ENCODE results near the gene RNF227.

RNF227 gene

GRCh38 chr17:7922845-7923628 lies 6.9 kb upstream of the RNF227 start:
- H3K4me3 ChIP-seq (ENCODE audit: low read length), result peak overlapping the region; percentile 53
- H3K9me3 ChIP-seq (ENCODE audit: control insufficient read depth, low read length), result no peaks in the 10 kb centered on the region
- peak overlapping the region; percentile 90 for H3K9ac ChIP-seq (ENCODE audit: low read length)
- H3K4me1 ChIP-seq (ENCODE audit: control insufficient read depth, insufficient read depth, low read length), result peaks cover 11% of the 10 kb centered on the region
- no peaks in the 10 kb centered on the region for H3K27me3 ChIP-seq (ENCODE audit: control insufficient read depth, insufficient read depth, low read length)
- no peaks in the 10 kb centered on the region for H3K36me3 ChIP-seq (ENCODE audit: control insufficient read depth, insufficient read depth, low read length)

GRCh38 chr17:7922269-7922844 lies 6.3 kb upstream of the RNF227 start:
- Histone ChIP-seq H3K9ac (ENCODE audit: low read length) (peak overlapping the region; percentile 90), H3K27me3 (ENCODE audit: control insufficient read depth, insufficient read depth, low read length) (no peaks in the 10 kb centered on the region), H3K4me1 (ENCODE audit: control insufficient read depth, insufficient read depth, low read length) (peaks cover 11% of the 10 kb centered on the region), H3K9me3 (ENCODE audit: control insufficient read depth, low read length) (no peaks in the 10 kb centered on the region), H3K4me3 (ENCODE audit: low read length) (peak overlapping the region; percentile 53), H3K36me3 (ENCODE audit: control insufficient read depth, insufficient read depth, low read length) (no peaks in the 10 kb centered on the region)

GRCh38 chr17:7916808-7917207 lies 719 bp upstream of the RNF227 start:
- no peak overlapping the region for H3K4me3 ChIP-seq (ENCODE audit: low read length)
- H3K9me3 ChIP-seq (ENCODE audit: control insufficient read depth, low read length), result no peaks in the 10 kb centered on the region
- no peaks in the 10 kb centered on the region for H3K27me3 ChIP-seq (ENCODE audit: control insufficient read depth, insufficient read depth, low read length)
- peaks cover 27% of the 10 kb centered on the region for H3K4me1 ChIP-seq (ENCODE audit: control insufficient read depth, insufficient read depth, low read length)
- H3K36me3 ChIP-seq (ENCODE audit: control insufficient read depth, insufficient read depth, low read length), result no peaks in the 10 kb centered on the region
- no peak overlapping the region for H3K9ac ChIP-seq (ENCODE audit: low read length)

- Histone ChIP-seq H3K27me3 (ENCODE audit: control insufficient read depth, insufficient read depth, low read length) (no peaks in the 10 kb centered on the region), H3K4me3 (ENCODE audit: low read length) (peak overlapping the region; percentile 29), H3K9me3 (ENCODE audit: control insufficient read depth, low read length) (no peaks in the 10 kb centered on the region), H3K4me1 (ENCODE audit: control insufficient read depth, insufficient read depth, low read length) (peaks cover 27% of the 10 kb centered on the region), H3K9ac (ENCODE audit: low read length) (peak overlapping the region; percentile 68), H3K36me3 (ENCODE audit: control insufficient read depth, insufficient read depth, low read length) (no peaks in the 10 kb centered on the region)
These were observed 245 bp upstream of the RNF227 start for GRCh38 chr17:7916385-7916682.

- Histone ChIP-seq H3K9ac (ENCODE audit: low read length) (peak overlapping the region; percentile 61), H3K4me3 (ENCODE audit: low read length) (peak overlapping the region; percentile 78), H3K4me1 (ENCODE audit: control insufficient read depth, insufficient read depth, low read length) (peaks cover 27% of the 10 kb centered on the region), H3K9me3 (ENCODE audit: control insufficient read depth, low read length) (no peaks in the 10 kb centered on the region), H3K27me3 (ENCODE audit: control insufficient read depth, insufficient read depth, low read length) (no peaks in the 10 kb centered on the region), H3K36me3 (ENCODE audit: control insufficient read depth, insufficient read depth, low read length) (no peaks in the 10 kb centered on the region)
These were observed 894 bp downstream of the RNF227 start for GRCh38 chr17:7915179-7915610.

GRCh38 chr17:7912927-7913524 lies 3.1 kb downstream of the RNF227 start:
- peaks cover 27% of the 10 kb centered on the region for H3K4me1 ChIP-seq (ENCODE audit: control insufficient read depth, insufficient read depth, low read length)
- no peak overlapping the region for H3K9ac ChIP-seq (ENCODE audit: low read length)
- H3K36me3 ChIP-seq (ENCODE audit: control insufficient read depth, insufficient read depth, low read length), result peaks cover 5% of the 10 kb centered on the region
- no peaks in the 10 kb centered on the region for H3K9me3 ChIP-seq (ENCODE audit: control insufficient read depth, low read length)
- H3K27me3 ChIP-seq (ENCODE audit: control insufficient read depth, insufficient read depth, low read length), result no peaks in the 10 kb centered on the region
- no peak overlapping the region for H3K4me3 ChIP-seq (ENCODE audit: low read length)

GRCh38 chr17:7911116-7911515 lies 5.0 kb downstream of the RNF227 start:
- peaks cover 18% of the 10 kb centered on the region for H3K4me1 ChIP-seq (ENCODE audit: control insufficient read depth, insufficient read depth, low read length)
- no peak overlapping the region for H3K9ac ChIP-seq (ENCODE audit: low read length)
- no peak overlapping the region for H3K4me3 ChIP-seq (ENCODE audit: low read length)
- peaks cover 8% of the 10 kb centered on the region for H3K36me3 ChIP-seq (ENCODE audit: control insufficient read depth, insufficient read depth, low read length)
- H3K9me3 ChIP-seq (ENCODE audit: control insufficient read depth, low read length), result no peaks in the 10 kb centered on the region
- no peaks in the 10 kb centered on the region for H3K27me3 ChIP-seq (ENCODE audit: control insufficient read depth, insufficient read depth, low read length)

- Histone ChIP-seq H3K4me3 (ENCODE audit: low read length) (no peak overlapping the region), H3K36me3 (ENCODE audit: control insufficient read depth, insufficient read depth, low read length) (peaks cover 8% of the 10 kb centered on the region), H3K9me3 (ENCODE audit: control insufficient read depth, low read length) (no peaks in the 10 kb centered on the region), H3K9ac (ENCODE audit: low read length) (no peak overlapping the region), H3K27me3 (ENCODE audit: control insufficient read depth, insufficient read depth, low read length) (no peaks in the 10 kb centered on the region), H3K4me1 (ENCODE audit: control insufficient read depth, insufficient read depth, low read length) (peaks cover 18% of the 10 kb centered on the region)
These were observed 5.4 kb downstream of the RNF227 start for GRCh38 chr17:7910711-7911110.

GRCh38 chr17:7910281-7910680 lies 5.8 kb downstream of the RNF227 start:
- Histone ChIP-seq H3K9ac (ENCODE audit: low read length) (no peak overlapping the region), H3K36me3 (ENCODE audit: control insufficient read depth, insufficient read depth, low read length) (peaks cover 8% of the 10 kb centered on the region), H3K27me3 (ENCODE audit: control insufficient read depth, insufficient read depth, low read length) (no peaks in the 10 kb centered on the region), H3K9me3 (ENCODE audit: control insufficient read depth, low read length) (no peaks in the 10 kb centered on the region), H3K4me1 (ENCODE audit: control insufficient read depth, insufficient read depth, low read length) (peaks cover 15% of the 10 kb centered on the region), H3K4me3 (ENCODE audit: low read length) (no peak overlapping the region)

- Histone ChIP-seq H3K9me3 (ENCODE audit: control insufficient read depth, low read length) (no peaks in the 10 kb centered on the region), H3K4me3 (ENCODE audit: low read length) (no peak overlapping the region), H3K36me3 (ENCODE audit: control insufficient read depth, insufficient read depth, low read length) (peaks cover 8% of the 10 kb centered on the region), H3K9ac (ENCODE audit: low read length) (no peak overlapping the region), H3K4me1 (ENCODE audit: control insufficient read depth, insufficient read depth, low read length) (peaks cover 9% of the 10 kb centered on the region), H3K27me3 (ENCODE audit: control insufficient read depth, insufficient read depth, low read length) (no peaks in the 10 kb centered on the region)
These were observed 7.0 kb downstream of the RNF227 start for GRCh38 chr17:7909089-7909488.

- Histone ChIP-seq H3K4me3 (ENCODE audit: low read length) (no peak overlapping the region), H3K9ac (ENCODE audit: low read length) (no peak overlapping the region), H3K27me3 (ENCODE audit: control insufficient read depth, insufficient read depth, low read length) (no peaks in the 10 kb centered on the region), H3K4me1 (ENCODE audit: control insufficient read depth, insufficient read depth, low read length) (no peaks in the 10 kb centered on the region), H3K9me3 (ENCODE audit: control insufficient read depth, low read length) (no peaks in the 10 kb centered on the region), H3K36me3 (ENCODE audit: control insufficient read depth, insufficient read depth, low read length) (peaks cover 4% of the 10 kb centered on the region)
These were observed 12.7 kb downstream of the RNF227 start for GRCh38 chr17:7903154-7904103.

Measured in mucosa of stomach (tissue), 1 donor.